Fibroblast of lung (primary cell): ENCODE results near the gene FCGBP.
"Not testable (repeated sequence)": the region's sequence is repeated elsewhere in the genome, so short reads cannot be mapped to it uniquely, and the experiment has no call there.

ENCODE experiments used
- EZH2 ChIP-seq: IDR thresholded peaks from 2 replicates; pipeline ENCODE4 v1.5.1; 2012; ENCODE audit warnings: low read length, control low read depth, mild to moderate bottlenecking; ENCODE audit errors: missing control alignments
- TF ChIP-seq, protein P1 (sequence below), 2 donors: IDR thresholded peaks in 1 of 2; conservative IDR thresholded peaks in 1 of 2; 1 replicate in 1 of 2; 2 replicates in 1 of 2; pipeline ENCODE4 v1.5.1; 2011 to 2012; ENCODE audit warnings: low read length in 2 of 2, control low read depth in 1 of 2, inconsistent platforms in 1 of 2, low read depth in 1 of 2, mild to moderate bottlenecking in 1 of 2

GRCh38 chr19:39897511-39898245, 36.8 kb downstream of the FCGBP start:
- TF ChIP-seq, protein P1, sequence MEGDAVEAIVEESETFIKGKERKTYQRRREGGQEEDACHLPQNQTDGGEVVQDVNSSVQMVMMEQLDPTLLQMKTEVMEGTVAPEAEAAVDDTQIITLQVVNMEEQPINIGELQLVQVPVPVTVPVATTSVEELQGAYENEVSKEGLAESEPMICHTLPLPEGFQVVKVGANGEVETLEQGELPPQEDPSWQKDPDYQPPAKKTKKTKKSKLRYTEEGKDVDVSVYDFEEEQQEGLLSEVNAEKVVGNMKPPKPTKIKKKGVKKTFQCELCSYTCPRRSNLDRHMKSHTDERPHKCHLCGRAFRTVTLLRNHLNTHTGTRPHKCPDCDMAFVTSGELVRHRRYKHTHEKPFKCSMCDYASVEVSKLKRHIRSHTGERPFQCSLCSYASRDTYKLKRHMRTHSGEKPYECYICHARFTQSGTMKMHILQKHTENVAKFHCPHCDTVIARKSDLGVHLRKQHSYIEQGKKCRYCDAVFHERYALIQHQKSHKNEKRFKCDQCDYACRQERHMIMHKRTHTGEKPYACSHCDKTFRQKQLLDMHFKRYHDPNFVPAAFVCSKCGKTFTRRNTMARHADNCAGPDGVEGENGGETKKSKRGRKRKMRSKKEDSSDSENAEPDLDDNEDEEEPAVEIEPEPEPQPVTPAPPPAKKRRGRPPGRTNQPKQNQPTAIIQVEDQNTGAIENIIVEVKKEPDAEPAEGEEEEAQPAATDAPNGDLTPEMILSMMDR (conservative IDR thresholded peaks at IDR 0.05 in 1 of 2, IDR thresholded peaks at IDR 0.05 in 1 of 2; ENCODE audit: low read depth in 1 of 2, low read length in 2 of 2), result peak; percentile 31 to 36
- not testable (repeated sequence) for TF ChIP-seq EZH2
